Liver (tissue), 9 donors: ENCODE results near the gene XPR1. TPM values are rescaled to one million over a fixed set of nuclear protein-coding genes. Genes with fewer than 3 reads are reported as not detected.

Source experiments
- DNase-seq: peaks from one replicate; pipeline ENCODE4 v3.0.0-alpha.2; 2017; ENCODE audit warnings: low spot score
- H3K27ac ChIP-seq, 2 donors: one replicate each; pipeline ENCODE4 v1.7.0; 2013; ENCODE audit warnings: inconsistent platforms in 2 of 2, low read length in 2 of 2, control low read depth in 1 of 2, low read depth in 1 of 2, mild to moderate bottlenecking in 1 of 2
- H3K27me3 ChIP-seq, 4 donors: one replicate each; pipeline versions ENCODE4 v1.6.1 to v1.7.0; 2013; ENCODE audit warnings: low read length in 3 of 4, inconsistent platforms in 1 of 4, mild to moderate bottlenecking in 1 of 4, moderate library complexity in 1 of 4; ENCODE audit not compliant: control insufficient read depth in 4 of 4, insufficient read depth in 4 of 4
- H3K36me3 ChIP-seq, 4 donors: one replicate each; pipeline versions ENCODE4 v1.6.1 to v1.7.0; 2013; ENCODE audit warnings: low read length in 3 of 4, mild to moderate bottlenecking in 3 of 4, low read depth in 1 of 4, moderate library complexity in 1 of 4; ENCODE audit not compliant: control insufficient read depth in 4 of 4, insufficient read depth in 3 of 4
- H3K4me1 ChIP-seq, 4 donors: one replicate each; pipeline versions ENCODE4 v1.6.1 to v1.7.0; 2013; ENCODE audit warnings: low read length in 3 of 4, mild to moderate bottlenecking in 3 of 4, moderate library complexity in 1 of 4; ENCODE audit not compliant: control insufficient read depth in 4 of 4, insufficient read depth in 4 of 4
- H3K4me3 ChIP-seq, 3 donors: one replicate each; pipeline versions ENCODE4 v1.6.1 to v1.7.0; 2013; ENCODE audit warnings: low read length in 3 of 3, control low read depth in 1 of 3, low read depth in 1 of 3, mild to moderate bottlenecking in 1 of 3
- H3K9ac ChIP-seq, 2 donors: one replicate each; pipeline ENCODE4 v1.7.0; 2013; ENCODE audit warnings: low read length in 2 of 2, mild to moderate bottlenecking in 2 of 2, moderate library complexity in 2 of 2, control low read depth in 1 of 2, low read depth in 1 of 2
- H3K9me3 ChIP-seq, 4 donors: one replicate each; pipeline versions ENCODE4 v1.6.1 to v1.7.0; 2013; ENCODE audit warnings: low read length in 3 of 4; ENCODE audit not compliant: control insufficient read depth in 4 of 4
- ATF3 ChIP-seq: IDR thresholded peaks from 2 replicates; pipeline ENCODE4 v1.6.1; 2016; ENCODE audit warnings: antibody characterized with exemption
- FOXA1 ChIP-seq: IDR thresholded peaks from 2 replicates; pipeline ENCODE4 v1.6.1; 2016; ENCODE audit warnings: antibody characterized with exemption
- FOXA2 ChIP-seq: IDR thresholded peaks from 2 replicates; pipeline ENCODE4 v1.6.1; 2016; ENCODE audit warnings: antibody characterized with exemption
- GABPA ChIP-seq, 2 donors: IDR thresholded peaks in 1 of 2; conservative IDR thresholded peaks in 1 of 2; 2 replicates each; pipeline ENCODE4 v1.6.1; 2016; ENCODE audit warnings: antibody characterized with exemption in 2 of 2, mild to moderate bottlenecking in 1 of 2, moderate library complexity in 1 of 2
- JUND ChIP-seq, 2 donors: IDR thresholded peaks; 2 replicates each; pipeline ENCODE4 v1.6.1; 2016; ENCODE audit warnings: antibody characterized with exemption in 2 of 2
- RAD21 ChIP-seq, 2 donors: IDR thresholded peaks; 2 replicates each; pipeline ENCODE4 v1.6.1; 2016; ENCODE audit warnings: antibody characterized with exemption in 2 of 2, mild to moderate bottlenecking in 2 of 2
- SP1 ChIP-seq: IDR thresholded peaks from 2 replicates; pipeline ENCODE4 v1.6.1; 2018; ENCODE audit warnings: antibody characterized with exemption, mild to moderate bottlenecking
- TAF1 ChIP-seq: conservative IDR thresholded peaks from 2 replicates; pipeline ENCODE4 v1.6.1; 2016; ENCODE audit warnings: antibody characterized with exemption, mild to moderate bottlenecking
- YY1 ChIP-seq: IDR thresholded peaks from 2 replicates; pipeline ENCODE4 v1.6.1; 2016; ENCODE audit warnings: antibody characterized with exemption, mild to moderate bottlenecking
- WGBS: extraction: QIAGEN DNeasy Blood & Tissue Kit; methylation state at CpG from one replicate; pipeline ENCODE4 v1.1.7; 2013; 5-methylcytosine and 5-hydroxymethylcytosine counted together
- polyA plus RNA-seq, 2 donors: library from polyadenylated mRNA; stranded (reverse) in 1 of 2; unstranded in 1 of 2; fragments of 200-250 nt in 1 of 2; fragments of >200 nt in 1 of 2; fragmentation: Nextera tagmentation in 1 of 2; extraction: Ambion mirVana in 1 of 2; gene quantifications; one replicate each; pipeline versions ENCODE4 v1.2.1 to v1.2.3, GENCODE V29; 2013 to 2015
- total RNA-seq, 2 donors: library from RNA; depleted of rRNA; stranded (reverse); fragments of >200 nt; gene quantifications; one replicate each; pipeline ENCODE4 v1.2.3, GENCODE V29; 2014
- TF ChIP-seq, protein P1 (sequence below): IDR thresholded peaks from 2 replicates; pipeline ENCODE4 v1.6.1; 2016; ENCODE audit warnings: antibody characterized with exemption
- TF ChIP-seq, protein P2 (sequence below): IDR thresholded peaks from 2 replicates; pipeline ENCODE4 v1.6.1; 2016; ENCODE audit warnings: antibody characterized with exemption
- TF ChIP-seq, protein P3 (sequence below): fragments of 150-350 bp; IDR thresholded peaks from 2 replicates; pipeline ENCODE4 v1.5.1; 2017; ENCODE audit warnings: improper control_type of control experiment, low read depth, low read length; ENCODE audit not compliant: missing input control
- donor health status: healthy.
- donor health status: healthy.
- donor health status: healthy.
- donor health status: healthy.
- donor health status: healthy.

Gene XPR1
- total and polyA plus RNA-seq, 4 donors: 1.8 to 14.3 (median 5.9) TPM

DNA sequence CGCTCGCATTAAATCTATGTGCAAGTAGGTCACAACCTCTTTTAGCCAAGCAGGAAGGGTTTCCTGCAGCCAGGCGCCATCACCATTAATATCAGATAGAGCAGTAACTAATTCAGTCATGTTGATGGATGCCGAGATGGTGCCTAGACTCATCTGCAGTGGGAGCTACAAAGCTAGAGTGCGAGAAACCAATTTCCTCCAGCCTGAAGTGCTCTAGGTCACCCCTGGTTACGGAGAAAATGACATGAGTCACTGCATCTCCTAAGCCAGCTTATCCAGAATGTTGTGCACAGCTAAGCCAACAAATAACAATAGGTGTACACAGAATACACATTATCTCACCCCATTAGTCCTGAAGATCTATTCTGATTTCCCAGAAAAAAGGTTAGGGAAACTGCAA, 37.1 kb upstream of the XPR1 start:
- Histone ChIP-seq H3K36me3 (no peaks in the 10 kb centered on the region), H3K27ac (no peak overlapping the region), H3K4me3 (no peak overlapping the region), H3K9ac (no peak overlapping the region), H3K27me3 (no peaks in the 10 kb centered on the region), H3K4me1 (peaks cover 0 to 2% (median 0%) of the 10 kb centered on the region in 4 donors), H3K9me3 (no peaks in the 10 kb centered on the region)
- no peak for DNase-seq
- 86% methylated on average over 6 of the region's 6 CpGs for WGBS
- TF ChIP-seq, protein P1, sequence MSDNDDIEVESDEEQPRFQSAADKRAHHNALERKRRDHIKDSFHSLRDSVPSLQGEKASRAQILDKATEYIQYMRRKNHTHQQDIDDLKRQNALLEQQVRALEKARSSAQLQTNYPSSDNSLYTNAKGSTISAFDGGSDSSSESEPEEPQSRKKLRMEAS: no peak

- no peak overlapping the region for H3K9ac ChIP-seq
- no peaks in the 10 kb centered on the region for H3K36me3 ChIP-seq
- H3K4me3 ChIP-seq: no peak overlapping the region
- H3K4me1 ChIP-seq: peaks cover 0 to 2% (median 0%) of the 10 kb centered on the region in 4 donors
- H3K27ac ChIP-seq: no peak overlapping the region
- no peak for TF ChIP-seq SP1
- no peak for TF ChIP-seq YY1
- no peak for TF ChIP-seq RAD21 (IDR thresholded peaks at IDR 0.05)
- TF ChIP-seq, protein P2, sequence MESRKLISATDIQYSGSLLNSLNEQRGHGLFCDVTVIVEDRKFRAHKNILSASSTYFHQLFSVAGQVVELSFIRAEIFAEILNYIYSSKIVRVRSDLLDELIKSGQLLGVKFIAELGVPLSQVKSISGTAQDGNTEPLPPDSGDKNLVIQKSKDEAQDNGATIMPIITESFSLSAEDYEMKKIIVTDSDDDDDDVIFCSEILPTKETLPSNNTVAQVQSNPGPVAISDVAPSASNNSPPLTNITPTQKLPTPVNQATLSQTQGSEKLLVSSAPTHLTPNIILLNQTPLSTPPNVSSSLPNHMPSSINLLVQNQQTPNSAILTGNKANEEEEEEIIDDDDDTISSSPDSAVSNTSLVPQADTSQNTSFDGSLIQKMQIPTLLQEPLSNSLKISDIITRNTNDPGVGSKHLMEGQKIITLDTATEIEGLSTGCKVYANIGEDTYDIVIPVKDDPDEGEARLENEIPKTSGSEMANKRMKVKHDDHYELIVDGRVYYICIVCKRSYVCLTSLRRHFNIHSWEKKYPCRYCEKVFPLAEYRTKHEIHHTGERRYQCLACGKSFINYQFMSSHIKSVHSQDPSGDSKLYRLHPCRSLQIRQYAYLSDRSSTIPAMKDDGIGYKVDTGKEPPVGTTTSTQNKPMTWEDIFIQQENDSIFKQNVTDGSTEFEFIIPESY: no peak
- TF ChIP-seq, protein P1: no peak
- TF ChIP-seq FOXA1: no peak
- no peak for TF ChIP-seq ATF3
- no peak for TF ChIP-seq GABPA (IDR thresholded peaks at IDR 0.05 in 1 of 2, conservative IDR thresholded peaks at IDR 0.05 in 1 of 2)
- no peak for TF ChIP-seq FOXA2
- no peak for TF ChIP-seq JUND (IDR thresholded peaks at IDR 0.05)
- TF ChIP-seq, protein P3, sequence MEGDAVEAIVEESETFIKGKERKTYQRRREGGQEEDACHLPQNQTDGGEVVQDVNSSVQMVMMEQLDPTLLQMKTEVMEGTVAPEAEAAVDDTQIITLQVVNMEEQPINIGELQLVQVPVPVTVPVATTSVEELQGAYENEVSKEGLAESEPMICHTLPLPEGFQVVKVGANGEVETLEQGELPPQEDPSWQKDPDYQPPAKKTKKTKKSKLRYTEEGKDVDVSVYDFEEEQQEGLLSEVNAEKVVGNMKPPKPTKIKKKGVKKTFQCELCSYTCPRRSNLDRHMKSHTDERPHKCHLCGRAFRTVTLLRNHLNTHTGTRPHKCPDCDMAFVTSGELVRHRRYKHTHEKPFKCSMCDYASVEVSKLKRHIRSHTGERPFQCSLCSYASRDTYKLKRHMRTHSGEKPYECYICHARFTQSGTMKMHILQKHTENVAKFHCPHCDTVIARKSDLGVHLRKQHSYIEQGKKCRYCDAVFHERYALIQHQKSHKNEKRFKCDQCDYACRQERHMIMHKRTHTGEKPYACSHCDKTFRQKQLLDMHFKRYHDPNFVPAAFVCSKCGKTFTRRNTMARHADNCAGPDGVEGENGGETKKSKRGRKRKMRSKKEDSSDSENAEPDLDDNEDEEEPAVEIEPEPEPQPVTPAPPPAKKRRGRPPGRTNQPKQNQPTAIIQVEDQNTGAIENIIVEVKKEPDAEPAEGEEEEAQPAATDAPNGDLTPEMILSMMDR: no peak
- WGBS: 86% methylated on average over 2 of the region's 2 CpGs
- H3K27me3 ChIP-seq: no peaks in the 10 kb centered on the region
- DNase-seq: no peak
- H3K9me3 ChIP-seq: no peaks in the 10 kb centered on the region
Observed at GRCh38 chr1:180595966-180596365, 35.9 kb upstream of the XPR1 start.

GRCh38 chr1:180597520-180597919, 34.3 kb upstream of the XPR1 start:
- H3K27ac ChIP-seq: no peak overlapping the region

More at GRCh38 chr1:180597520-180597919, 34.3 kb upstream of the XPR1 start:
- Histone ChIP-seq H3K27me3 (no peaks in the 10 kb centered on the region), H3K9me3 (no peaks in the 10 kb centered on the region), H3K4me3 (no peak overlapping the region), H3K9ac (no peak overlapping the region), H3K4me1 (peaks cover 0 to 2% (median 0%) of the 10 kb centered on the region in 4 donors), H3K36me3 (no peaks in the 10 kb centered on the region)
- DNase-seq: no peak
- no peak for TF ChIP-seq TAF1
- no peak for TF ChIP-seq FOXA1
